GM18502 (cell line): ENCODE data around the gene MTHFR.
"Not testable (repeated sequence)": the region's sequence is repeated elsewhere in the genome, so short reads cannot be mapped to it uniquely, and the experiment has no call there.

Experiments used
- ATAC-seq: cut with Tn5 transposase; IDR thresholded peaks from one replicate; pipeline ENCODE4 v1.9.1; 2021; ENCODE audit warnings: mild to moderate bottlenecking; ENCODE audit not compliant: unreplicated experiment, poor library complexity

MTHFR gene

DNA sequence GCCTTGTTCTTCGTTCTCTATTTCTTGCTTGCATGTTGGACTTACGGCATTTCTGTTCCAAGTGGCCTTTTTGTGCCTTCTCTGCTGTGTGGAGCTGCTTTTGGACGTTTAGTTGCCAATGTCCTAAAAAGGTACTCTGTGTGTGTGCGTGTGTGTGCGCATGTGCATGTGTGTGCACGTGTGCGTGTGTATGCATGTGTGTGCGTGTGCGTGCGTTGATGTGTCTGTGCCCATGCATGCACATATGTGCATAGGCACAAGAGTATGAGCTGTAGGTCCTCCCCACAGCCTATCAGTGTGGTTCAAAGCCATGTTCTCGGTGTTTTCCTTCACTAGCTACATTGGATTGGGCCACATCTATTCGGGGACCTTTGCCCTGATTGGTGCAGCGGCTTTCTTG lies 28.1 kb upstream of the MTHFR start:
- no peak for ATAC-seq

DNA sequence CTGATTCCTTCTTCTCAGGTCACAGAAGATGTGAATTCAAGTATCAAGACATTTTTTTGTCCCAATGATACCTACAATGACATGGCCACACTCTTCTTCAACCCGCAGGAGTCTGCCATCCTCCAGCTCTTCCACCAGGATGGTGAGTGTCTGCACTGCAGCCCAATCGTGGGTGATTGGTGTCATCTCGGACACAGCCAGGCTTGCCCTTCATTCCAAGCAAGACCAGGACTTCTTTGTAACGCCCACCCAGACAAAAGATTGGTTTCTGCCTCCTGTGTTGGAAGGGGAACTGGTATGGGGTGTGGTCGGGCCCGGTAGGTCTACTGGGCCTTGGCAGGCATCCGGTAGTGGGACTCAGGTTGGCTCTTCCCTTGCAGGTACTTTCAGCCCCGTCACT lies 27.7 kb upstream of the MTHFR start:
- no peak for ATAC-seq

DNA sequence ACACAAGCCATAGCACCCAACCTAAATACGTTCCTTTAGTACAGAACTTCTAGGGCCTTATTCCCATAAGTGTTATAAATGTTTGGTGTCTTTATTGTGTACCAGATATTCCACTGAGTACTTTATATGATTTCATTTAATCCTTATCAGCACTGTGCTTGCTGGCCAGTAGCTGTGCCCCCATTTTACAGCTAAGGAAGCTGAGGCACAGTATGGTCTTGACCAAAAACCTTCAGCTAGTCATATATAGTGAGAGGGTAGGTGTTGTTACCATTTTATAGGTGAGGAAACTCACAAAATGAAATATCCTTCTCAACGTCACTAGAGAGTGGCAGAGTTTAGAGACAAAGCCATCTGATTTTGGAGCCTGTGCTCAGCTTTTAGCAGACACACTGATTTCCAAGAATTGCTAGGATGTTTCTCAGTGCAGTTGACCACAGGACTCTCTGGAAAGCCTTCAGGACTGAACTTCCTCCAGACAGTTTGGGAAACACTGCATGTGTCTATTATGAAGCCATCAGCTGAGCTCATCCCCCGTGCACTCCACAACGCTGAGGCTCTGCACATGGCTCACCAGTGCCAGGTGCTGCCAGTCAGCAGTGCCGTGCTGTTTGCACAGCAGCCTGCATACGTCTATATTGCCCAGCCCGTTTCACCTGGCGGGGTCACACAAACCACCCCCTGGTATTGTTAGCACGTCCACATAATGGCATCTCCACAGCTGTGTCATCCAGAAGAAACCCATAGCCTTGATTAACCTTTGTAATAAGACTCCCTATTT lies 26.4 kb upstream of the MTHFR start:
- no peak for ATAC-seq

DNA sequence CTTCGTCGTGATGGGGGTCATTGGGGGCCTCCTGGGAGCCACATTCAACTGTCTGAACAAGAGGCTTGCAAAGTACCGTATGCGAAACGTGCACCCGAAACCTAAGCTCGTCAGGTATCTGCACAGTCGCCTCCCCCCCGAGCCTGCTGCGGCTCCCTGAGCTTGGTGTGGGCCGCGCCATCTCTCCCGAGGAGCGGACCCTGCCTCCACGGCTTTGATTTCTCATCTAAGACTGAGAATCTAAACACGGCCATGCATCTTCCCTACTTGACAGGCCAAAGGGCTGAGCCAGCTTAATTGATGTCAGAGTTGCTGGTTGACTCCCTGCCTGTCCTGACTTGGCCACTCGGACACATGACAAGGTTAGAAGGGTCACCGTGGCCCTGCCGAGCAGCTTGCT lies 22.7 kb upstream of the MTHFR start:
- ATAC-seq = no peak

DNA sequence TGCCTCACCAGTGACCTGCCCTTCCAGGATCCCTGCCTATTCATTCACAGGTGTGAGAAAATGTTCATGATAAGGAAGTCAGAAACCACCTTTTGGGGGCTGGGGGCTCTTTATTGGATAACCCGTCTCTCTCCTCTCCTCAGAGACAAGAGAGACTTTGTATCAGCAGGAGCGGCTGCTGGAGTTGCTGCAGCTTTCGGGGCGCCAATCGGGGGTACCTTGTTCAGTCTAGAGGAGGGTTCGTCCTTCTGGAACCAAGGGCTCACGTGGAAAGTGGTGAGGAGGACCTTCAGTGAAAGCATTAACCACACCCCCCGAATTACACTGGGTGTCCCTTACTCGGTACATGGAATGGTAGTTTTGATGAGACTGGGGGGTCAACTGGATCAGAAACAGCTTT lies 21.2 kb upstream of the MTHFR start:
- no peak for ATAC-seq

DNA sequence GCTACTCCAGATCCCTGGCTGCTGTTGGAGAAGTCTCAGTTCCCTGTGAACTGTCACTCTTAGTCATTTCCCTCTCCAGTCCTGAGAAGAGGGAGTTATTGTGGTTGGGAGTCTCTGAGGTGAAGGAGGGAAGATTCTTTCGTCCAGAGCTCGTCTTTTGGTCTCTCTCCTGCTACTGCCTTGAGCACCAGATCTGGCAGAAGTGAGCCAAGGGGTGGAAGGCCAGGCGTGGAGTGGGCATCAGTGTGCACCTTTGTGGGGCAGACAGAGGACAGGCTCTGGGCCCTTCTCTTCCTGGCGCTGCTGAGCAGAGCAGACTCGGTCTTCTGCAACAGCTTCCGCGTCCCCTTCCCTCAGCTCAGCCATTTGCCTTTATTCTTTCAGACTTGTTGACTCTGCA lies 19.4 kb upstream of the MTHFR start:
- no peak for ATAC-seq

DNA sequence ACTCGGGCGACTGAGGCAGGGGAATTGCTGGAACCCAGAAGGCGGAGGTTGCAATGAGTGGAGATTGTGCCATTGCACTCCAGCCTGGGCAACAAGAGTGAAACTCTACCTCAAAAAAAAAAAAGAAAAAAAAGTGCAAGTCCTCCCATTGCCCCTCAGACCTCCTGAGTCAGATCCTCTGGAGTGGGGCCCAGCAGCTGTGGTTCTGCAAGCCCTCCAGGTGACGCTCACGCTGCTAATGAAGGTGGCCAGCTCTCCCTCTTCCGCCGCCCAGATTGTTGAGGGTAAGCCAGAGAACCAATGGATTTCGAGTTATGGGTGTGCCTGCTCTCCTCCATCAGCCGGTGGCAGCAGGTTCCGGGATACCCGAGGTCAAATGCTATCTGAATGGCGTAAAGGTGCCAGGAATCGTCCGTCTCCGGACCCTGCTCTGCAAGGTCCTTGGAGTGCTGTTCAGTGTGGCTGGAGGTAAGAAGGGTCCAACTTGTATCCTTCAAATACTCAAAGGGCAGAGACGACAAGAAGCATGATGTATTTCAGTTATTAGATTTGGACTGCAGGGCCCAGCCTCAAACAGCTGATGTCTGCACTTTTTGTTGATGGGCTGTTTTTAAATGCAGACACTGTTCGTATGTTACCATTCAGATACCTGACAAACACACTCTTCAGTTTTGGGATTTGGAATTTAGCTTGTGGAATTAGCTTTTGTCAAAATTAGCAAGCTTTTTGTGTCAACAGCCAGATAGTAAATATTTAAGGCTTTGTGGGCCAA lies 17.8 kb upstream of the MTHFR start:
- ATAC-seq = no peak

DNA sequence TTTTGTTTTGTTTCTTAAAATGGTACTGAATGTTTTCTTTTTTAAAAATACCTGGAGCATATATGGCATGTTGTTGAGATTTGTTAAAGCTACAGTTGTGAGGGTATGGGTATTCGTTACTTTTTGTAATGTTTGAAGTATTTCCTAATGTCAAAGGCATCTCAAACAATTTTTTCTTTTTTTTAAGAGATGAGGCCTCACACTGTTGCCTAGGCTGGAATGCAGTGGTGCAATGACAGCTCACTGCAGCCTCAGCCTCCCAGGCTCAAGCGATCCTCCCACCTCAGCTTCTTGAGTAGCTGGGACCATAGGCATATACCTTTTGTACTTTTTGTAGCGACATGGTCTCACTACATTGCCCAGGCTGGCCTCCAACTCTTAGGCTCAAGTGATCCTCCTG lies 16.3 kb upstream of the MTHFR start:
- no peak for ATAC-seq

DNA sequence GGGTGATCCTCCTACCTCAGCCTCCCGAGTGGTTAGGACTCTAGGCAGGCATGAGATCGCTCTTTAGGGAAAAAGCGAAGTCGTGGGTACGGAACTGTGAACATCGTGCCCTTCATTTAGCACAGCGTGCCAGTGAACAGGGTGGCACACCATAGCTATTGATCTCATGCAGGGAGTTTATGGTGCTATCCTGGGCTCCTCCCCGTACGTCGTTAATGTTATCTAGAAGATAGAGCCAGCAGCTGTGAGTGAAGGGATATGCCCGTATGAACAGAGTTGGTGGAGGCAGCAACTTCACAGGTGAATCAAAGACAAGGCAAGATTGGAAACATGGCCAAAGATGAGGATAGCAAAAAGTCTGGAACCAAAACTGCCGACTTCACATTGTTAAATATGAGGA lies 11.4 kb upstream of the MTHFR start:
- no peak for ATAC-seq

DNA sequence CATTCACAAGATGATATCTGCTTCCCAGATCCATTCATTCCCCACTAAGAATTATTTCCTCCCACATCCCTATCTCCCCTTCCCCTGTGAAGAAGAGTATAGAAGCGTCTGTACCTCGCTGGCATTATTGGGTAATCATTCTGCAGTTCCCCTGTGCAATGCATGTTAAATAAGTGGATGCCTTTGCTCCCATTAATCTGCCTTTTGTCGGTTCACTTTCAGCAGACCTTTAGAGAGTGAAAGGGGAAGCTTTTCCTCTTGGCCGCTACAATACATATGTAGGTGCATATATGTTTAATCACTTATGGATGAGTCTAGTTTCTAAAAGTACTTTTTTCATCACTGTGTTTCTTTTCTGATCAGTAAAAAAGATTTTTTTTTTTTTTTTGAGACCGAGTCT lies 7.3 kb upstream of the MTHFR start:
- no peak for ATAC-seq

DNA sequence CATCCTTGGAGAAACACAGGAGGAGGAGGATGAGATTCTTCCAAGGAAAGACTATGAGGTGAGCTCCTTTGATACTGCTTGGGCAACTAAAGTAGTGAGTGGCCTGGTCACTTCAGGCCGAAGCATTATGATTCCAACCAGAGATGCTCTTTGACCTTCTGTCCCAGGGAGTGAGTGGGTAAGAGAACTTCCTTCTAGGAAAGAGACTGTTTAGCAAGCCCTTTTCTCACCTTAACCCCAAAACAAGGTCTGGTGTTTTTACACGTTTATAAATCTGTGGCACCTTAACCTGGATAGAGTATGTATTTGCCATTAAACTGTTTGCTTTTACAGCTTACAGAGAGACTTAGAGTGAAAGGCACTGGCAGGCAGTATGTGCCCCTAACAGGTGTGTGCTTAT lies 1.4 kb upstream of the MTHFR start:
- no peak for ATAC-seq

DNA sequence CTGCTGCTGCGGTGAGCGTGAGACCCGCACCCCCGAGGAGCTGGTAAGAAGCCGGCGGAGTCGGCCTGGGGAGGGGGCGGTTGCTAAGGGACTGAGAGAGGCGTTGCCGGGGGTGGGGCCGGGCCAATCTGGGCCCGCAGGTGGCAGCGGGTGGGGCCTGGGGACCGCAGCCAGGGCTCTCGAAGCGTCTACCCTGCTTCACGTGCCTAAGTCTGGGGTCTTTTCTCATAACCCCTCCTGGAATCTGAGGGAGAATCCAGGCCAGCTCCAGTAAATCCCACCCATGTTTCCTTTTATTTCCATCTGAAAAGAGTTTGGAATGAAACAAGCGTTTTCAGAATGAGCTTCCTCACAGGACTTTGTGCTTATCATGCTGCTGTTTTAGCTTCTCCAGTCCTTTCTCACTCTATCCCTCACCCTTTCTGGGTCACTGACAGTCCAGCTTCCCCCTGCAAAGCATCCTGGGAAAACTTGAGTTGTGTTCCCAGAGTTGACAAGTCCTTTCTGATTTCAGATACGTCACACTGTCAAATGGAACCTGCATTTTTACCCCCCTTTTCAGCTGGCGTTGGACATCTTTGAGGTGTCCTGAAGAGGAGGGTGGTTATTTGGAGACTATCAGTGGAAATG lies 658 bp upstream of the MTHFR start:
- peak; percentile 55 for ATAC-seq

DNA sequence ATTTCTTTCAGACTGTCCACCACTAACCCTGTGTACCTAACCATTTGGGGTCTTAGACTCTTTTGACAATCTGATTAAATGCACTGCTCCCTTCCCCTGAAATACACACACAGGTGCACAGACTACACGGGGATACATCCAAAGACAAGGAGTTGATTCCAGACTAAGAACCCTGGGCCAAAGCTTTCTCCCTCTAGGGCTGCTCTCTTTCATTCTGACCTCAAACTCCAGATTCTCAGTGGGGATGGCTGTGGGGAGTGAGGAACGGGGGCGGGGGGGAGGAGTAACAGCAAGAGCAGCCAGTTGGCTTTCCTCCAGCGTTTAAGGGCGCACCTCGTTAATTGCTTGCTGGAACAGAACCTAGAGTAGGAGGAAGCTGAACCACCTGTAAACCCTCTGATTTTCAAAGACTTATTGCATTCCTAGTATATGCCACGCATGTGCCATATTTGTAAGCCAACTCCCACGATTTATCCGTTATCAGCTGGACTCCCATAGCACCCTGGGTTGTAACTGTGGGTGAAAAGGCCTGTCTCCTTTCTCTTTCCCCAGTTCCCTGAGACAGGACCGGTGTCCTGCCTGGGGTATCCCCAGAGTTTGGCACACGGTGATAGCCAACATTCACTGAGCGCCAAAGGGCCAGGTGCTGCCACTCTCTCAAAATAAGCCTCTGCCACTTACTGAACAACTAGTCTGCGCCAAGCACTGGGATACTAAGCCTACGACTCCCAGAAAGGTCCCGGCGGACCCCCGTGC lies 920 bp downstream of the MTHFR start:
- no peak for ATAC-seq

DNA sequence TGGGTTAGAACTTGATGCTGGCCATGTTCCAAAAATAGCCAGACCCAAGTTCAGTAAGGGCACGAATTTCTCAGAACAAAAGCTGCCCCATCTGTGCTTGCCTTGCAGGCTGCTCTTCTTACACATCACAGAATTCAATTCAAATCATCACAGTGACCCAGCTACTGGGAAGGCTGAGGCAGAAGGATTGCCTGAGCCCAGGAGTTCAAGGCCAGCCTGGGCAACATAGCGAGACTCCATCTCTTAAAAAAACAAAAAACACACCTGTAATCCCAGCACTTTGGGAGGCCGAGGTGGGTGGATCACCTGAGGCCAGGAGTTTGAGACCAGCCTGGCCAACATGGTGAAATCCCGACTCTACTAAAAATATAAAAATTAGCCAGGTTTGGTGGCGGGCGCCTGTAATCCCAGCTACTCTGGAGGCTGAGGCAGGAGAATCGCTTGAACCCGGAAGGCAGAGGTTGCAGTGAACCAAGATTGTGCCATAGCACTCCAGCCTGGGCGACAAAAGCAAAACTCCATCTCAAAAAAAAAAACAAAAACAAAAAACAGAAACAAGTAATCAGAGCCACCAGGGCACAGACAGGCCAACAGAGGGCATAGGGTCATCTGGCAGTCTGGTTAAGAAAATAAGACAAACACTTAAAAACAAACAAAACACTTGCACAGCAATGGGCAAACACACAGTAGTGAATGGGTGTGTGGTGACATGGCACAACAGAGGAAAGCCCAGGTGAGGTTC lies 1.7 kb downstream of the MTHFR start:
- ATAC-seq = not testable (repeated sequence)

DNA sequence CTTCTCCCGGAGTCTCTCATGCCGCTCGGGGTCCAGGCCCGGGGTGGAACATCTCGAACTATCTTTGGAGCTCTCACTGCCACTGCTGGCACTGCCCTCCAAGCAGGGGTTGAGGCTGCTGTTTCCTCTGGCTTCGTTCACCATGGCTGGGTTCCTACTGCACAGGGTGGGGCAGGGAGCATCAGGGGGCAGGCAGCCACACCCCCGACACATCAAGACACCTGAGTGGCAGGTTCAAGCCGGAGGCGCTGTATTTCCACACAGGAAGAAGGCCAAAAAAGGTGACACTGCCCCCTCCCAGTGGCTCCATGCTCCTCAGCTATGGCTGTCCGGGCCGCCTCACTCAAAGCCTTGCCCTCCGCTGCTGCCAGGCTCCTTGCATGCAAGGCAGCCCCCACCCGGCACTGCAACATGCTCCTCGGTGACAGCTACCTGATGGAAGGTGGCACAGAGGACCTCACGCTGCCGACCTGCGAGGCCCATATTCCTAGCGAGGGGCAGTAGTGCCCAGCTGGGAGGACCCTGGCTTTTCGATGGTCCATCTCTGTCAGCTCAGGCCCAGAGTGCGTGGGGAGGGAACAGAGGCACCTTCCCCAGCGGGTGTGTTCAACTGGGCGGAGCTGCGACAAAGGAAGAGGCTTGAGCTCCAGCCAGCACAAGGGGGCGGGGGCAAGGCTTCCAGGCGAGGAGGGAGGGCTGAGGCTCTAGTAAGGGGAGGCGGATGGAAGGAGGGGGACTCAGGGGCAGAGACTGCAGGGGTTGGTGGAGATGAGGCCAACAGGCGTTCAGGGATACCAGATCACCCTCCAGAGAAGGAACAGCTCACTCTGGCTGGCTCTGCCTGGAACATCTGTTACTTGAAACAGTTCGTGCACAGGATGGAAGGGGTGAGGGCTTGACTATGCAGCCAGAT lies 2.5 kb downstream of the MTHFR start:
- no peak for ATAC-seq

DNA sequence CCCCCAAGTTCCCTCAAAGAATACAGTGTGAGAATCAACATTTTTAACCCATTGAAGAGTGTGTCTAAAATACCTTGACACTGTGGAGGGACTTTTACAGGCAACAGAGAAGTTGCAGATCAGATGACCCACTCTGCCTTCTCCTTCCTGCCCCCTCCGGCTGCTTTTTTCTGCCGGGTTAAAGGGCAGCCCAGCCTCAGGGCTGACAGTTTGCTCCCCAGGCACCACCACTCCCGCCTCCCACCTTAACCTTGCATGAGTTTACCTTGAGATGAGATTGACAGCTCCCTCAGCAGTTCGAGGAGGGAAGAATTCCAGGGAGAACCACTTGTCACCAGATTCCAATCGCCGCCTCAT lies 3.2 kb downstream of the MTHFR start:
- no peak for ATAC-seq

DNA sequence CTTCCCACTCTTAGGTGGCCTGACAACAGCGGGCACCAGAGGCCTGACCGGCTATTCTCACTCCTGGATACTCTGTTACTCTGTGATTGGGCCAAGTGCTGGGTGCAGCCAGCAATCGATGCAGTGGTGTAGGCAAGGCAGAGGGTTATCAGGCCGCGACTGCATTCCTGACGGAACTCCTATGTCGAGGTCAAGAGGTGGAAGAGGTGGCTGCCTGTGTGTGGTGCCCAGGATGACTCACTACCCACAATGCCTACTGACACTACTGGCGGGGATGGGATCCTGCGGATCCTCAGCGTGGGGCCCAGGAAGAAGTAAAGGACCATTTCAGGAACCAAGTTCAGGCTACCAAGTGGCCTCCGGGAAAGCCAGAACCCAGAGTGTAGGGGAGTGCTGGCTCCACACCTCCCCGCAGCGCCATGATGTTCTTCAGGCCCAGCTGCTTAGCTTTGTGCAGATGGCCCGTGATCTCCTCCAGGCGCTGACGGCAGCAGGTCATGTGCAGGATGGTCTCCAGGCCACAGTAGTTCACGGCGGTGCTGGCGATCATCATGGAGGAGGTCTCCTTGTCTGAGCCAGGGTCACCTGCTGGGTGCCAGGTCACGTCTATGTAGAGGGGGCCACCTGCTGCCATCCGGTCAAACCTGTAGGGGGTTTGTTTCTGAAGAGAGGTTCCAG lies 4.9 kb downstream of the MTHFR start:
- ATAC-seq = no peak

DNA sequence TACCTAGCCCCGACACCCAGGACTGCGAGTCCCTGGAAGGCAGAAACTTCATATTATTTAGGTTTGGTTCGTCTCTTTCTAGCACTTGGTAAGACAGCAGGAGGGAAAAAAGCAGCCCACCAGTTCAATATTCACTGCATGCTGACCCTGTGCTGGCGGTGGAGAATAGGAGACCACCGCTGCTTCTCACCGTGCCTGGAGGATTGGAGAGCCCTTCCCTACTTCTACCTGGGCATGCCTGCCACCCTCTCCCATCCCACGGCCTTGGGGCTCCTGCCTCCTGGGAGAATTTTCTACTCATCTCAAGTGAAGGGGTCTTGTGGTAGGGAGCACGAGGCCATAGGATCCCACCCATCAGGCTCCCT lies 5.4 kb downstream of the MTHFR start:
- ATAC-seq = no peak

DNA sequence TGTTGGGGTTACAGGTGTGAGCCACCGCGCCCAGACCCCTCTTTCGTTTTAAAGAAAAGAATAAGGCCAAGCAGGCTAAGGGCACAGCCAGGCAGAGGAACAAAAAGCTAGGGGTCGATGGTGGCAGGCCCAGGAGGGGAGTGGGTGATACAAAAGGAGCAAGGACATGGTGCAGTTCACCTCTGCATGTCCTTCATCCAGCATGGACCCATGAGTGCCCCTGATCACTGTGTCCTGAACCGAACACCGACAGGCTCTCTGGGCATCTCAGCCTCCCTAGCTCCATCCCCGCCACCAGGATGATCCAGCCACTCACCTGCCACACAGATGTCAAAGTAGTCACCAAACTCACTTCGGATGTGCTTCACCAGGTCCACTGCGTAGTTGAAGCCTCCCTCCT lies 5.9 kb downstream of the MTHFR start:
- ATAC-seq = no peak
